DMS53 (cell line): Measurements from ENCODE around the gene RBMS1.

Experiments used
- DNase-seq: peaks from one replicate; lab custom pipeline; 2025; lab: John Stamatoyannopoulos, UW

Gene RBMS1

GRCh38 chr2:160493227-160494028, at the start of gene RBMS1:
Gene RBMS1 (minus strand): TSS chr2:160493807. CDS start chr2:160493363, 444 bp downstream.
- peak; percentile 85 for DNase-seq

GRCh38 chr2:160541745-160542144, 48.1 kb upstream of the RBMS1 start:
- DNase-seq: no peak

GRCh38 chr2:160538559-160539355, 45.1 kb upstream of the RBMS1 start:
- DNase-seq: peak; percentile 82

GRCh38 chr2:160538115-160538514, 44.5 kb upstream of the RBMS1 start:
- no peak for DNase-seq

DNA sequence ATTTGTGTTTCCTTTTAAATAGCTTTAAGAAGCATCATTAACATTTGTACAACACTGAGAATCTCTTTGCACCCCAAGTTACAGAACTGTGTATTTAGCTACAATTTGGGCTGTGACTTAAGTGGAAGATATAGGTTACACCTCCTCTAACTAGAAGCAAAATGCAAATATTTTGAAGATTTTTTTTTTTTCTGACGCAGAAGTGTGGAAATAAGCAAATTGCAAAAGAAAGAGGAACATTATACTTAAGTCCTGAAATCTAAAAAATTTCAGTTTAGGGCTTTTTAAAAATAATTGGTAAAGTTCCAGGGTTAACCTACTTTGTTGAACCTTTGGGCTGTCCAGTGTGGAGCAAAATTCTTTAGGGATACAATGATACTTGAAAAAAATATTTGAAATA, 41.4 kb upstream of the RBMS1 start:
- DNase-seq: no peak

- no peak for DNase-seq
Measured at GRCh38 chr2:160534249-160534648, 40.6 kb upstream of the RBMS1 start.

- DNase-seq: no peak
Measured at GRCh38 chr2:160533482-160533881, 39.9 kb upstream of the RBMS1 start.

DNA sequence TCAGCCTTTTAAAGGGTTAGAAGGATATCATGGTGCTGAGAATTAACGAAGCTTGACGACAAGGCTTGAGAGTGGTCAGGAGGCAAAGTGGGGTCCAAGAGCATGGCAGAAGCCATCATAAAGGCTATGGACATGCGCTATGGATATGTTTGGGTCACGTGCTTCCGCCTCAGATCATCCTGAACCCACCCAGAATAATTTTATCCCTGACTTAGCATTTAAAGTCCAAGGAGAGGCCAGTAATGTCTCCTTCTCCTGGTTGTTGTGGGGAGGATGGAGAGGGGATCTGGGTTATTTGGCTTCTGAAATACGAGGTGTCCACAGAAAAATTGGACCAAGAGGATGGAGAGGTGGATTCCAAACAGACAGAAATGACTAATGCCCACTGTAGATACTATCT, 38.8 kb upstream of the RBMS1 start:
- DNase-seq: no peak

DNA sequence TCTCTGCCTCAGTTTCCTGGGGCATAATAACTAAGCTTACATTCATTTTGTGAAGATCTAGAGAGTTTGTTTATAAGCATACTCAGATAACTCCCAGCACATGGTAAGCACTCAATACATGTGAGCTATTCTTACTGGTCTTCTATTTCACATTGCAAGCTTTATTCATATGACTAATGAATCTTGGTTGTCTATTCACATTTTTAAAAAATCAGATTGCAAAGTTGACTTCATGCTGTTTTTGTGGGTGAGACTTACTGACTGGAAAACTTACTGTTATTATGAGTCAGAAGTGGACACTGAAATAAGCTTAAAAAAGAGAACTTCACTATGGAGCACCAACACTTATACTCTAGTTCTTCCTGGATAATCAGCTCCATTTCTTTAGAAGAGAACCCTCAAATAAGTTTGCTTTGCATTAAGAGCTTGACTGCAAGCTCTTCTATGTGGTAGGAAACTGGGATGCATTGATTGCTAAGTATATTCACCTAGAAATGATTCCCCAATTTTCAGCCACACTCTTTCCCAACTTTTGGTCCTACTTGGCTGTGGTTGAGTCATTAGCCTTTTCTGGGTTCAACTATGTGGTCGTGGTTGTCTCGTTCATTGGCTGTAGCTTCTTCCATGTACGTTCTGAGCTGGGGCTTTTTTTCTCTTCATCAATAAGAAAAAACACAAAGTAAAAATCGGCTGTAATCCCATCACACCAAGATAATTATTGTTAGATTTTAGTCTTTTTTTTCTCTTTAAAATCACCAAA, 29.5 kb upstream of the RBMS1 start:
- DNase-seq: no peak

- no peak for DNase-seq
Measured at GRCh38 chr2:160517731-160518130, 24.1 kb upstream of the RBMS1 start.

DNA sequence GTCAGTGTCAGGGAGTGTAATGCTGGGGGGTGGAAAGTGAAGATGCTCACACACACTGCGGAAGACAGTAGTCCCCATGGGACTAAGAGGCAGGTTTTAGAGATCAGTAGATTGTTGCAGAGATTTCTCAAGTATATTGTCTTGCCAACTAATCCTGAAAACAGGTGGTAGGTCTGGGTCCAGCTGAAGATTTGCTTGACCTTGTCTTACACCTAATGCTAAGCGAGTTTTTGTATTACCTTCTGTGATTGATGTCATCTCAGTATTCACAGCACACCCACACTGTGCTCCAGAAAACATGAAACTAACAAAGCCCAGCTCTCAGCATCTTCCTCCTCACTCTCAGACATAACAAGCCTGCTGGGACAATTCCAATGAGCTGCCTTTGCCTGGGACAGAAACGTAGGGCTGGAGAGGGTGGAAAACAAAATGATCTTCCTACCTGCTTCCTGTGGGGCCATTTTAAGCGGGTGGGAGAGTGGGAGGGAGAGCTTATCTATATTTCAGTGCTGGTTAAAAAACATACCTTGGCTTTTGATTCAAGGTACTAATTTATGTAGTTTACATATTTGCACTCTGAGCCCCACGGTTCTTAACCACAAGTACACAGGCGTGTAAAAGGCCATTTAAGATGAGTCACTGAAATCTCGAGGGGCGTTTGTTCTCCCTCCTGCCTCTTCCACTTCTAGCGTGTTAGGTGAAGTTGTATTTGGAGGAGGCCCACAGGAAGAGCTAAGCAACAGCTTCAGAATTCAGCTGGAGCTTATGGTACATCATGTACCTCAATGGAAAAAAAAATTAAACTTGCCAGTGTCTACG, 23.1 kb upstream of the RBMS1 start:
- peak; percentile 41 for DNase-seq

- DNase-seq: no peak
Measured at GRCh38 chr2:160515120-160515519, 21.5 kb upstream of the RBMS1 start.

DNA sequence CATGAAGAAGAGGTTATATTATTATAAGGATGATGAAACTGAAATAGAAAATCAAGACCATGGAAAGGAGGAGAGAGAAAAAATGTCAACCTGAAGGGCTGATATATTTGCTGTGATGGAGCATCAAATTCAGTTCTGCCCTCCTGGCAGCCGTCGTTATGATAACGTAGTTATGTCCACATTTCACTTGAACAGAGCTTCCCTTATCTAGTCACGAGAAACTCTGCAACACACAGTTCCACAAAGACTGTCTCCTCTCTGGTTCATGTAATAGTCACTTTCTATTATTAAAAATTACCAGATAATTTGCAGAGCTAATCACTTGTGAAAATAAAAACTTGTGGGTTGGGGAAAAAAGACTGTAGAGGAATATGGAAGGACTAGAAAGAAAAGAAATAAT, 19.5 kb upstream of the RBMS1 start:
- DNase-seq: no peak

DNA sequence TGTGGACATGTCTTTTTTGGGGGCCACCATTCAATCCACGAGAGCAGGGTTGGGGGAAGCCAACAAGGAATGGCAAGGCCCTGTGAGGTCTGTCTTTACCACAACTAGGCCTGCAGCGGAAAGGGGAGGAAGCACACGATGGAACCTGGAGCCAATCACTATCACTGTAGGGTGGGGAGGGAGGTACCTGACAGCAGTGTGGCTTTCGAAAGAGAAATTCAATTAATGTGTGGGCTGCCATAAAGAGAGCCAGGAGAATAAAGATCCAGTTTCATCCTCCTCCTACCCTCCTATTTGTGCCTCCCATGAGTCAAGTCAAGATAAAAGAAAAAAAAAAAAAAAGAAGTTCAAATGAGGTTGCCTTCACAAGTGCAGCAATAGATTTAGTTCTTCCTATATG, 18.9 kb upstream of the RBMS1 start:
- DNase-seq: no peak

GRCh38 chr2:160510617-160511016, 17.0 kb upstream of the RBMS1 start:
- no peak for DNase-seq

DNA sequence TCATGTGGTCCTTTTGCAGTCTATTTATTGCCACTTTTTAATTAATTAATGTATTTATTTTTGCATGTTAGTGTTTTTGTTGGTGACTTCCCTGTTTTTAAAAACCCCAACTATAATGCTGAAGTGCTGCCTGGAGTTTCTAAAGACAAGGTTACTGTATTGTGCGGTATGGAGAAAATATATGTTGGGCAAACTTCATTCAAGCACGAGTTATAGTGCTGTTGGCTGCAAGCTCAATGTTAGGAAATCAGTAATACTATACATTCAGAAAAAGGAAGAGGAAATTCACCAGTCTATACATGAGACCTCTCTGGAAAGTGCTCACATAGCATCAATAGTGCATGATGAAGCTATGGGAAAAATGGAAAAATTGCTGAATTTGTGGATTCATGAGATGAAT, 15.4 kb upstream of the RBMS1 start:
- no peak for DNase-seq

GRCh38 chr2:160507464-160507863, 13.9 kb upstream of the RBMS1 start:
- no peak for DNase-seq

GRCh38 chr2:160507046-160507407, 13.4 kb upstream of the RBMS1 start:
- DNase-seq: no peak

DNA sequence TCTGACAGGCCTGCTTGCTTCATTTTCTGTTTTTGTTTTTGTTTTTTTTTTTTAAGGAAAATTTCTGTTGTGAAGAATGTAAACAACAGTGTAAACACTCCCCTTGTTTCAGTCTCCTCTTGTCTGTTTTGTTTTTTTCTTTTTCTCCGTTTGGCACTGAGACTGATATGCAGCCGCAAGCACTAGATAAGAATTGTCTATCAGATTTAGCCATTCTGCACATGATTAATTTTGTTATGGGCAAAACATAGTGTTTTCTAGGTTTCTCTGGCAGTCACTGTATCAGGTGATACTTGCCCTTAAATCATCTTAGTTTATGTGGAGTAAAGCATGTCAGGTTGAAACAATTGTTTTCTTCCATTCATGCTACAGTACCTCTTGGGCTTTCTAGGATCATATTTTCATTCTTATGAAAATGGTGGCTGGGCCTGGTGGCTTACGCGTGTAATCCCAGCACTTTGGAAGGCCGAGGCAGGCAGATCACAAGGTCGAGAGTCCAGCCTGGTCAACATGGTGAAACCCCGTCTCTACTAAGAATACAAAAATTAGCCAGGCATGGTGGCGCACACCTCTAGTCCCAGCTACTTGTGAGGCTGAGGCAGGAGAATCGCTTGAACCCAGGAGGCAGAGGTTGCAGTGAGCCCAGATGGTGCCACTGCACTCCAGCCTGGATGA, 12.9 kb upstream of the RBMS1 start:
- DNase-seq: no peak

- no peak for DNase-seq
Measured at GRCh38 chr2:160505256-160505655, 11.6 kb upstream of the RBMS1 start.

GRCh38 chr2:160502478-160502877, 8.9 kb upstream of the RBMS1 start:
- no peak for DNase-seq
